Keratinocyte (primary cell): ENCODE data around the gene SETBP1.

Experiments
- EZH2 ChIP-seq: IDR thresholded peaks from one replicate; pipeline ENCODE4 v1.6.1; 2012; ENCODE audit warnings: inconsistent platforms, mild to moderate bottlenecking, low read length, moderate library complexity
- TF ChIP-seq, protein P1 (sequence below), 3 experiments: IDR thresholded peaks in 1 of 3; conservative IDR thresholded peaks in 1 of 3; optimal IDR thresholded peaks in 1 of 3; 2 replicates in 2 of 3; 3 replicates in 1 of 3; pipeline versions ENCODE3 to v1.5.1; 2011; ENCODE audit warnings: low read length in 3 of 3, mild to moderate bottlenecking in 3 of 3, moderate library complexity in 2 of 3, control low read depth in 1 of 3, inconsistent platforms in 1 of 3; ENCODE audit not compliant: insufficient read depth in 2 of 3; ENCODE audit errors: extremely low read depth in 1 of 3

DNA sequence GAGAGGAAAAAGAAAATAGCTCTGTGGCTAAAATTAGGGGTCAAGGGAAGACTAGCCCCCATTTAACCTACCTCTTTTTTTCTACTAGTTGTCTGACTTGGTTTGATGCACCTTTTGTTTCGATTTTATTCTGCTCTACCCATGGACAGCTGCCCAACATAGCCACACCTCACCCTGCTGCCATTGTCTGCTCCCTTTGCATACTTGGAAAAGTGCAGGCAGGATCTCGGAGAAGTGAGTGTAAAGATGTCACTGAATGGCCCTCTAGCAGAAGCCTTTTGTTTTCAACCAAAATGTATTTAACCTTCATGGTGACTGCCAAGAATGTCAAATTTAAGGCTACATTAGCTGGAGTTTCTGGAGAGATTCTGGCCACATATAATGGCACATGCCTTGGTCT, 62.9 kb downstream of the SETBP1 start:
- TF ChIP-seq, protein P1, sequence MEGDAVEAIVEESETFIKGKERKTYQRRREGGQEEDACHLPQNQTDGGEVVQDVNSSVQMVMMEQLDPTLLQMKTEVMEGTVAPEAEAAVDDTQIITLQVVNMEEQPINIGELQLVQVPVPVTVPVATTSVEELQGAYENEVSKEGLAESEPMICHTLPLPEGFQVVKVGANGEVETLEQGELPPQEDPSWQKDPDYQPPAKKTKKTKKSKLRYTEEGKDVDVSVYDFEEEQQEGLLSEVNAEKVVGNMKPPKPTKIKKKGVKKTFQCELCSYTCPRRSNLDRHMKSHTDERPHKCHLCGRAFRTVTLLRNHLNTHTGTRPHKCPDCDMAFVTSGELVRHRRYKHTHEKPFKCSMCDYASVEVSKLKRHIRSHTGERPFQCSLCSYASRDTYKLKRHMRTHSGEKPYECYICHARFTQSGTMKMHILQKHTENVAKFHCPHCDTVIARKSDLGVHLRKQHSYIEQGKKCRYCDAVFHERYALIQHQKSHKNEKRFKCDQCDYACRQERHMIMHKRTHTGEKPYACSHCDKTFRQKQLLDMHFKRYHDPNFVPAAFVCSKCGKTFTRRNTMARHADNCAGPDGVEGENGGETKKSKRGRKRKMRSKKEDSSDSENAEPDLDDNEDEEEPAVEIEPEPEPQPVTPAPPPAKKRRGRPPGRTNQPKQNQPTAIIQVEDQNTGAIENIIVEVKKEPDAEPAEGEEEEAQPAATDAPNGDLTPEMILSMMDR (optimal IDR thresholded peaks at IDR 0.05 in 1 of 3, IDR thresholded peaks at IDR 0.05 in 1 of 3, conservative IDR thresholded peaks at IDR 0.05 in 1 of 3; ENCODE audit: extremely low read depth in 1 of 3, insufficient read depth in 2 of 3, low read length in 3 of 3) = no peak
- no peak for TF ChIP-seq EZH2
